ENCODE data around the gene MFGE8. TPM values are rescaled to one million over a fixed set of nuclear protein-coding genes. Genes with fewer than 3 reads are reported as not detected.

Gene MFGE8
- total and polyA plus RNA-seq, 10 donors, result 21.8 to 105 (median 66.0) TPM

- TF ChIP-seq POLR2A (IDR thresholded peaks at IDR 0.05), result no peak
- TF ChIP-seq POLR2AphosphoS5 (IDR thresholded peaks at IDR 0.05), result no peak
- no peak for TF ChIP-seq CTCF (IDR thresholded peaks at IDR 0.05 in 8 of 11, conservative IDR thresholded peaks at IDR 0.05 in 3 of 11)
- Histone ChIP-seq H3K27ac (no peak overlapping the region), H3K4me3 (no peak overlapping the region), H3K36me3 (peaks cover 0 to 54% (median 0%) of the 10 kb centered on the region in 6 donors), H3K9me3 (no peaks in the 10 kb centered on the region), H3K27me3 (replicated peaks in 1 of 7) (no peaks in the 10 kb centered on the region), H3K4me1 (peaks cover 0 to 23% (median 16%) of the 10 kb centered on the region in 6 donors)
- 72 to 94% (median 83%) methylated on average over 6 of the region's 6 CpGs for WGBS, 5 donors
- DNase-seq, result peak; percentile 56
- intact Hi-C loops (cut with DNase I; ENCODE audit: low total_unique reads), result loop anchor here (10.0 kb wide), 2 partner anchors 112 to 272 kb away; no protein-coding TSS in a partner anchor
Measured at GRCh38 chr15:88902221-88902835, 10.9 kb downstream of the MFGE8 start.

GRCh38 chr15:88901508-88902220 lies 11.5 kb downstream of the MFGE8 start:
- intact Hi-C loops (cut with DNase I; ENCODE audit: low total_unique reads), result loop anchor here (10.0 kb wide), 2 partner anchors 113 to 273 kb away; no protein-coding TSS in a partner anchor
- Histone ChIP-seq H3K4me3 (no peak overlapping the region), H3K4me1 (peaks cover 3 to 29% (median 22%) of the 10 kb centered on the region in 6 donors), H3K36me3 (peaks cover 0 to 49% (median 0%) of the 10 kb centered on the region in 6 donors), H3K27ac (no peak overlapping the region), H3K9me3 (no peaks in the 10 kb centered on the region), H3K27me3 (replicated peaks in 1 of 7) (no peaks in the 10 kb centered on the region)
- peak; percentile 43 for DNase-seq
- 87 to 95% (median 90%) methylated on average over 13 to 15 of the region's 15 CpGs for WGBS, 5 donors
- TF ChIP-seq POLR2AphosphoS5 (IDR thresholded peaks at IDR 0.05) (no peak), CTCF (IDR thresholded peaks at IDR 0.05 in 8 of 11, conservative IDR thresholded peaks at IDR 0.05 in 3 of 11) (no peak), POLR2A (IDR thresholded peaks at IDR 0.05) (no peak)

GRCh38 chr15:88900982-88901418 lies 12.2 kb downstream of the MFGE8 start:
- Histone ChIP-seq H3K36me3 (peaks cover 0 to 42% (median 0%) of the 10 kb centered on the region in 6 donors), H3K4me1 (peaks cover 3 to 36% (median 23%) of the 10 kb centered on the region in 6 donors), H3K27me3 (replicated peaks in 1 of 7) (peaks cover 0 to 2% (median 0%) of the 10 kb centered on the region in 7 donors), H3K4me3 (no peak overlapping the region), H3K27ac (no peak overlapping the region), H3K9me3 (no peaks in the 10 kb centered on the region)
- no peak for DNase-seq
- intact Hi-C loops (cut with DNase I; ENCODE audit: low total_unique reads), result loop anchor here (10.0 kb wide), 2 partner anchors 114 to 274 kb away; no protein-coding TSS in a partner anchor
- no peak for TF ChIP-seq CTCF (IDR thresholded peaks at IDR 0.05 in 8 of 11, conservative IDR thresholded peaks at IDR 0.05 in 3 of 11)
- 69 to 93% (median 85%) methylated on average over 5 of the region's 5 CpGs for WGBS, 5 donors
